HepG2 (cell line): ENCODE data around the gene DDC. TPM values are rescaled to one million over a fixed set of nuclear protein-coding genes. Genes with fewer than 3 reads are reported as not detected.

Experiments used
- ATAC-seq: fragments of 200-7000 bp; cut with Tn5 transposase; 3 replicates; pipeline ENCODE4 v1.9.1; 2020; ENCODE audit warnings: mild to moderate bottlenecking, moderate library complexity
- BruUV-seq: library from RNA; stranded (reverse); fragments of 400-500 nt; replicated peaks from 2 replicates; lab custom pipeline; 2021; lab: Mats Ljungman, UMichigan
- CTCF ChIA-PET: fragments of 300-600 bp; formaldehyde crosslinking; extraction: SDS; loops from one replicate; lab custom pipeline; 2021; ENCODE audit warnings: low total read pairs, inconsistent platforms, low intra/inter-chr PET ratio; lab: Yijun Ruan, JAX
- POLR2A ChIA-PET: fragments of 350-600 bp; sonication (Branson Sonifier 250); formaldehyde crosslinking; loops from one replicate; lab custom pipeline; 2020; ENCODE audit warnings: antibody characterized with exemption, inconsistent platforms; lab: Yijun Ruan, JAX
- DNase-seq: peaks from one replicate; pipeline ENCODE4 v3.0.0-alpha.2; 2015; ENCODE audit warnings: low spot score
- FAIRE-seq: peaks from 3 replicates; lab custom pipeline; 2011; peaks lifted over from hg19 to GRCh38; lab: Jason Lieb, UNC
- H2AFZ ChIP-seq: one replicate; pipeline ENCODE4 v1.6.1; 2011; ENCODE audit warnings: low read length, inconsistent platforms
- H3K27ac ChIP-seq: fragments of 300-600 bp; 3 replicates; pipeline ENCODE4 v1.8.0; 2011; ENCODE audit warnings: mixed run types, mild to moderate bottlenecking, mixed read lengths, low read length, inconsistent platforms; ENCODE audit not compliant: insufficient read depth; ENCODE audit errors: extremely low read length
- H3K27me3 ChIP-seq, 2 experiments: fragments of 200-600 bp in 1 of 2; 2 replicates in 1 of 2; 3 replicates in 1 of 2; pipeline versions ENCODE4 v1.6.0 to v1.8.0; 2011; ENCODE audit warnings: low read length in 2 of 2, mild to moderate bottlenecking in 2 of 2, moderate library complexity in 2 of 2, inconsistent platforms in 1 of 2; ENCODE audit not compliant: insufficient read depth in 2 of 2, control insufficient read depth in 1 of 2
- H3K36me3 ChIP-seq, 2 experiments: fragments of 200-600 bp in 1 of 2; replicated peaks in 1 of 2; 2 replicates in 1 of 2; 3 replicates in 1 of 2; pipeline versions ENCODE4 v1.5.1 to v1.8.0; 2011; ENCODE audit warnings: low read length in 2 of 2, inconsistent platforms in 1 of 2; ENCODE audit not compliant: insufficient read depth in 2 of 2, control insufficient read depth in 1 of 2
- H3K4me1 ChIP-seq: 2 replicates; pipeline ENCODE4 v1.5.1; 2012; ENCODE audit warnings: low read length, inconsistent platforms; ENCODE audit not compliant: insufficient read depth
- H3K4me2 ChIP-seq: 2 replicates; pipeline ENCODE4 v1.6.0; 2011; ENCODE audit warnings: low read depth, low read length, inconsistent platforms
- H3K4me3 ChIP-seq, 3 experiments: fragments of 200-600 bp in 1 of 3; sonication (generic), shearing (Covaris generic) in 1 of 3; replicated peaks in 1 of 3; 2 replicates each; pipeline ENCODE4 v1.5.1; 2011 to 2016; ENCODE audit warnings: low read length in 3 of 3, inconsistent platforms in 2 of 3, low read depth in 2 of 3, mild to moderate bottlenecking in 2 of 3, control low read depth in 1 of 3, mixed read lengths in 1 of 3; ENCODE audit not compliant: insufficient read depth in 1 of 3
- H3K79me2 ChIP-seq: one replicate; pipeline ENCODE4 v1.6.1; 2011; ENCODE audit warnings: low read length, inconsistent platforms; ENCODE audit not compliant: insufficient read depth
- H3K9ac ChIP-seq: 2 replicates; pipeline ENCODE4 v1.6.0; 2011; ENCODE audit warnings: mild to moderate bottlenecking, low read depth, low read length, inconsistent platforms; ENCODE audit not compliant: insufficient read depth
- H3K9me3 ChIP-seq: 2 replicates; pipeline ENCODE4 v1.5.1; 2012; ENCODE audit warnings: mild to moderate bottlenecking, low read length
- H4K20me1 ChIP-seq: 2 replicates; pipeline ENCODE4 v1.6.0; 2011; ENCODE audit warnings: inconsistent platforms, mild to moderate bottlenecking, low read length, moderate library complexity; ENCODE audit not compliant: insufficient read depth
- ATF2 ChIP-seq: sonication (generic); formaldehyde crosslinking; IDR thresholded peaks from 2 replicates; pipeline ENCODE4 v1.4.0; 2020; ENCODE audit warnings: missing genetic modification reagents
- ATF7 ChIP-seq, 2 experiments: fragments of 450-650 bp in 1 of 2; sonication (generic) in 1 of 2; formaldehyde crosslinking in 1 of 2; IDR thresholded peaks; 2 replicates each; pipeline versions ENCODE4 v1.4.0 to v1.6.1; 2016 to 2020; ENCODE audit warnings: antibody characterized with exemption in 1 of 2, mild to moderate bottlenecking in 1 of 2, missing genetic modification reagents in 1 of 2
- CEBPB ChIP-seq: IDR thresholded peaks from 2 replicates; pipeline ENCODE4 v1.6.1; 2011; ENCODE audit warnings: low read depth, low read length, improper control_type of control experiment, borderline replicate concordance
- CEBPG ChIP-seq: IDR thresholded peaks from 2 replicates; pipeline ENCODE4 v1.6.1; 2016
- EHMT2 ChIP-seq: fragments of 200-600 bp; sonication (generic); IDR thresholded peaks from 2 replicates; pipeline ENCODE4 v1.7.0; 2017; ENCODE audit warnings: antibody characterized with exemption, low read depth, low read length, borderline replicate concordance
- FOSL2 ChIP-seq: sonication (generic); formaldehyde crosslinking; IDR thresholded peaks from 2 replicates; pipeline ENCODE4 v1.4.0; 2020; ENCODE audit warnings: missing genetic modification reagents
- FOXA3 ChIP-seq: IDR thresholded peaks from 2 replicates; pipeline ENCODE4 v1.6.1; 2016; ENCODE audit warnings: missing genetic modification reagents, missing compliant biosample characterization
- GATAD2A ChIP-seq: IDR thresholded peaks from 2 replicates; pipeline ENCODE4 v1.6.1; 2016
- HNF4A ChIP-seq: sonication (generic); formaldehyde crosslinking; IDR thresholded peaks from 2 replicates; pipeline ENCODE4 v1.4.0; 2020; ENCODE audit warnings: missing genetic modification reagents
- NCOR1 ChIP-seq: fragments of 200-600 bp; sonication (generic); IDR thresholded peaks from 2 replicates; pipeline ENCODE4 v1.7.0; 2017; ENCODE audit warnings: antibody characterized with exemption, low read length, borderline replicate concordance
- REST ChIP-seq, 2 experiments: IDR thresholded peaks; 2 replicates each; pipeline ENCODE4 v1.6.1; 2011 to 2012; ENCODE audit warnings: low read length in 2 of 2, borderline replicate concordance in 1 of 2, low read depth in 1 of 2, mild to moderate bottlenecking in 1 of 2, moderate library complexity in 1 of 2
- SMC3 ChIP-seq: IDR thresholded peaks from 2 replicates; pipeline ENCODE4 v1.6.1; 2011; ENCODE audit warnings: low read length, improper control_type of control experiment
- SP140L ChIP-seq: sonication (generic); formaldehyde crosslinking; IDR thresholded peaks from 2 replicates; pipeline ENCODE4 v1.4.0; 2020; ENCODE audit warnings: missing genetic modification reagents, borderline replicate concordance
- WIZ ChIP-seq: sonication (generic); formaldehyde crosslinking; IDR thresholded peaks from 2 replicates; pipeline ENCODE4 v1.5.1; 2020; ENCODE audit warnings: mild to moderate bottlenecking, missing genetic modification reagents
- ZNF644 ChIP-seq: IDR thresholded peaks from 2 replicates; pipeline ENCODE4 v1.6.1; 2016; ENCODE audit warnings: low read depth
- ZNF782 ChIP-seq: sonication (generic); formaldehyde crosslinking; IDR thresholded peaks from 2 replicates; pipeline ENCODE4 v1.4.0; 2020; ENCODE audit warnings: missing genetic modification reagents, mild to moderate bottlenecking, borderline replicate concordance
- WGBS: methylation state at CpG from one replicate; pipeline ENCODE4 v1.1.6; 2017; ENCODE audit warnings: low lambda C conversion rate; 5-methylcytosine and 5-hydroxymethylcytosine counted together
- in situ Hi-C: cut with HindIII; loops from 2 replicates; pipeline ENCODE4 v1.10.0; 2017; ENCODE audit warnings: low pct_unique_long_range_greater_than_20kb; ENCODE audit not compliant: extremely low pct_ligation_motif_present
- intact Hi-C: fragments of 100-400 bp; cut with micrococcal nuclease; formaldehyde crosslinking; loops from one replicate; pipeline ENCODE4 v1.10.0; 2022; ENCODE audit not compliant: unreplicated experiment
- polyA plus RNA-seq, 8 experiments: library from polyadenylated mRNA; depleted of rRNA in 3 of 8; stranded (reverse) in 7 of 8; unstranded in 1 of 8; fragments of >200 nt; fragmentation: Illumina TruSeq in 4 of 8; extraction: Trizol in 4 of 8; gene quantifications; 2 replicates each; pipeline versions ENCODE4 v1.2.1 to v1.2.3, GENCODE V29; 2011 to 2016; ENCODE audit warnings: low read depth in 4 of 8, missing spikeins in 1 of 8, mixed read lengths in 1 of 8; ENCODE audit not compliant: insufficient read depth in 1 of 8
- total RNA-seq, 5 experiments: library from RNA; depleted of rRNA; stranded (reverse); fragments of >200 nt; fragmentation: Illumina TruSeq; extraction: Trizol; gene quantifications; 2 replicates each; pipeline ENCODE4 v1.2.3, GENCODE V29; 2016; ENCODE audit warnings: low read depth in 1 of 5
- TF ChIP-seq, protein P1 (sequence below): sonication (generic); formaldehyde crosslinking; IDR thresholded peaks from 2 replicates; pipeline ENCODE4 v1.4.0; 2020; ENCODE audit warnings: missing genetic modification reagents

DDC gene
- total and polyA plus RNA-seq, 2 of the 13 experiments (the other 11 are each of a cell fraction or from before 2014, with no cell fraction given): 11.7 to 93.3 TPM

DNA sequence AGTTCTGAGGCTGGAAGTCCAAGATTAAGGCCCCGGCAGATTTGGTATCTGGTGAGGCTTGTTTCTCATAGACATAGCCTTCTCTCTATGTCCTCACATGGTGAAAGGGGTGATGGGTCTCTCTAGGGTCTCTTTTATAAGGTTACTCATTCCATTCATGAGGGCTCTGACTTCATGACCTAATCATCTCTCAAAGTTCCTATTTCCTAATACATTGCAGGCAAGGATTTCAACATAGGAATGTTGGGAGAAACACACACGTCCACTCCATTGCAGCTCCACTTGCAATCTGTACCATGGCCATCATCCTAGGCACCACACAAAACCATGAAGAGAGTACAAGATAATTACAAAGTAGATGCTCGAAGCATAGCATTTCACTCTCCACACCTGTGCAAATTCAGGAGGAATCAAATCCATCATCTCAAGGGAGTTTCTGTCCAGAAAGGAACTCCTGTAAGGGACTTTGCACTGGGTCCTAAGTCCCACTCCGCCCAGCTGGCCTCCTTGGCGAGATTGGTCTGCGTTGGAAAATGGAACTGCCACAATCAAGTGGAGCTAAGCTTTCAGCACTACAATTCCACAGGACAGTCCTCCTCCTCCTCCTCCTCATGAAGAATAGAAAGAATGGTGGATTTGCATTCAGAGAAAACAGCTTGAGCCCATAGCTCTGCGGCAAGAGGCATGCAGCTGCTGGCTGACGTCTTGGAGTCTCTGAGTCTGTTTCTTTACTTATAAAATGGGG is 8.8 kb downstream of the DDC start:
- TF ChIP-seq SMC3 (no peak; the same call in 1 of the 2 replicates), GATAD2A (CRISPR knock-in tag) (peak; percentile 49; the same call in 1 of the 2 replicates), CEBPG (peak; percentile 65), SP140L (CRISPR knock-in tag) (no peak), FOSL2 (CRISPR knock-in tag) (peak; percentile 28; the same call in 1 of the 2 replicates), REST (IDR thresholded peaks at IDR 0.05; ENCODE audit: borderline replicate concordance in 1 of 2, low read depth in 1 of 2, low read length in 2 of 2) (peak; percentile 3 to 86; a peak in 3 of 4 replicates), ZNF782 (CRISPR knock-in tag) (no peak), EHMT2 (peak; percentile 86), ZNF644 (CRISPR knock-in tag) (peak; percentile 81), HNF4A (peak; percentile 62), ATF2 (CRISPR knock-in tag) (0 out of 2 replicates have a peak, but pooled peaks have one; percentile 36), ATF7 (IDR thresholded peaks at IDR 0.05) (peak; percentile 50; the same call in 1 of the 2 replicates), ATF7 (CRISPR knock-in tag; IDR thresholded peaks at IDR 0.05) (no peak), CEBPB (peak; percentile 94), WIZ (0 out of 2 replicates have a peak, but pooled peaks have one; percentile 40), NCOR1 (peak; percentile 83), FOXA3 (CRISPR knock-in tag) (no peak)
- TF ChIP-seq, protein P1, sequence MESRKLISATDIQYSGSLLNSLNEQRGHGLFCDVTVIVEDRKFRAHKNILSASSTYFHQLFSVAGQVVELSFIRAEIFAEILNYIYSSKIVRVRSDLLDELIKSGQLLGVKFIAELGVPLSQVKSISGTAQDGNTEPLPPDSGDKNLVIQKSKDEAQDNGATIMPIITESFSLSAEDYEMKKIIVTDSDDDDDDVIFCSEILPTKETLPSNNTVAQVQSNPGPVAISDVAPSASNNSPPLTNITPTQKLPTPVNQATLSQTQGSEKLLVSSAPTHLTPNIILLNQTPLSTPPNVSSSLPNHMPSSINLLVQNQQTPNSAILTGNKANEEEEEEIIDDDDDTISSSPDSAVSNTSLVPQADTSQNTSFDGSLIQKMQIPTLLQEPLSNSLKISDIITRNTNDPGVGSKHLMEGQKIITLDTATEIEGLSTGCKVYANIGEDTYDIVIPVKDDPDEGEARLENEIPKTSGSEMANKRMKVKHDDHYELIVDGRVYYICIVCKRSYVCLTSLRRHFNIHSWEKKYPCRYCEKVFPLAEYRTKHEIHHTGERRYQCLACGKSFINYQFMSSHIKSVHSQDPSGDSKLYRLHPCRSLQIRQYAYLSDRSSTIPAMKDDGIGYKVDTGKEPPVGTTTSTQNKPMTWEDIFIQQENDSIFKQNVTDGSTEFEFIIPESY: peak; percentile 58; the same call in 1 of the 2 replicates
- Histone ChIP-seq H3K4me1 (peaks cover 97% of the 10 kb centered on the region), H3K27me3 (no peaks in the 10 kb centered on the region), H3K4me3 (no peak overlapping the region), H2AFZ (no peak overlapping the region), H3K9ac (no peak overlapping the region), H3K36me3 (peaks cover 0 to 5% of the 10 kb centered on the region in 2 experiments; a peak in 1 of 5 replicates), H4K20me1 (0 out of 2 replicates have a peak, but pooled peaks cover 4% of the 10 kb centered on the region), H3K27ac (peak overlapping the region; percentile 30), H3K4me2 (no peak overlapping the region; the same call in 1 of the 2 replicates), H3K79me2 (peaks cover 35% of the 10 kb centered on the region), H3K9me3 (no peaks in the 10 kb centered on the region)
- intact Hi-C loops (no loop called here), in situ Hi-C loops (no loop called here)
- DNase-seq (peak; percentile 75), FAIRE-seq (peak; percentile 64), ATAC-seq (peak; percentile 24)
- WGBS: 58% methylated on average over 8 of the region's 8 CpGs
- no TSS peak for BruUV-seq
- ChIA-PET POLR2A (interaction anchor here (0.9 to 3.4 kb wide), 4 partner anchors 9 to 35 kb away, joined by 3 to 28 read pairs (median 4); partner anchors contain the start of gene DDC), CTCF (no interaction called here)
